ENCODE measurements around the gene TRPC5OS.

TRPC5OS gene

GRCh38 chrX:111875881-111876280 is at the start of gene TRPC5OS:
TSS of gene TRPC5OS (plus strand) at chrX:111876181. CDS start at chrX:111901850, 25,669 bp downstream.
- H3K4me3 ChIP-seq (ENCODE audit: low read length), result no peak within 1 kb of the TSS
- no peaks in the 10 kb centered on the region for H3K9me2 ChIP-seq (replicated peaks; ENCODE audit: insufficient read depth, low read length)
- no peak for TF ChIP-seq CTCF (IDR thresholded peaks at IDR 0.05; ENCODE audit: low read length)
- no peak for TF ChIP-seq EZH2 (optimal IDR thresholded peaks at IDR 0.05; ENCODE audit: low read depth, low read length)
- TF ChIP-seq EZH2phosphoT487 (IDR thresholded peaks at IDR 0.05; ENCODE audit: low read length), result no peak
- no peak within 1 kb of the TSS for H3K27ac ChIP-seq (ENCODE audit: low read length)
- no peaks in the 10 kb centered on the region for H3K9me3 ChIP-seq (replicated peaks; ENCODE audit: insufficient read depth, low read length)
- no peaks in the 10 kb centered on the region for H3K27me3 ChIP-seq (replicated peaks; ENCODE audit: insufficient read depth, low read length)
- no peaks in the 10 kb centered on the region for H3K36me3 ChIP-seq (replicated peaks; ENCODE audit: insufficient read depth, low read length)
- H3F3A ChIP-seq (ENCODE audit: insufficient read depth, low read length), result no peaks in the 10 kb centered on the region
- H4K20me1 ChIP-seq (ENCODE audit: insufficient read depth, low read length), result no peaks in the 10 kb centered on the region
- H3K79me2 ChIP-seq (ENCODE audit: low read length), result no peaks in the 10 kb centered on the region
- no peak within 1 kb of the TSS for H2AFZ ChIP-seq (ENCODE audit: low read length)
- DNase-seq, result no peak
- no peak within 1 kb of the TSS for H3K9ac ChIP-seq (ENCODE audit: low read length)
- H3K4me2 ChIP-seq (ENCODE audit: low read depth, low read length), result no peak within 1 kb of the TSS
- no peaks in the 10 kb centered on the region for H3K4me1 ChIP-seq (ENCODE audit: low read length)

- H3K9me3 ChIP-seq (replicated peaks; ENCODE audit: insufficient read depth, low read length), result no peaks in the 10 kb centered on the region
- H3K27ac ChIP-seq (ENCODE audit: low read length), result no peak overlapping the region
- H3K9me2 ChIP-seq (replicated peaks; ENCODE audit: insufficient read depth, low read length), result no peaks in the 10 kb centered on the region
- H3K4me2 ChIP-seq (ENCODE audit: low read depth, low read length), result no peak overlapping the region
- H3K27me3 ChIP-seq (replicated peaks; ENCODE audit: insufficient read depth, low read length), result no peaks in the 10 kb centered on the region
- no peaks in the 10 kb centered on the region for H4K20me1 ChIP-seq (ENCODE audit: insufficient read depth, low read length)
- H3K4me3 ChIP-seq (ENCODE audit: low read length), result no peak overlapping the region
- H3F3A ChIP-seq (ENCODE audit: insufficient read depth, low read length), result no peaks in the 10 kb centered on the region
- TF ChIP-seq EZH2phosphoT487 (IDR thresholded peaks at IDR 0.05; ENCODE audit: low read length), result no peak
- no peak for TF ChIP-seq CTCF (IDR thresholded peaks at IDR 0.05; ENCODE audit: low read length)
- no peak for TF ChIP-seq EZH2 (optimal IDR thresholded peaks at IDR 0.05; ENCODE audit: low read depth, low read length)
- H3K4me1 ChIP-seq (ENCODE audit: low read length), result no peaks in the 10 kb centered on the region
- no peak for DNase-seq
- H3K79me2 ChIP-seq (ENCODE audit: low read length), result no peaks in the 10 kb centered on the region
- no peak overlapping the region for H3K9ac ChIP-seq (ENCODE audit: low read length)
- no peak overlapping the region for H2AFZ ChIP-seq (ENCODE audit: low read length)
- H3K36me3 ChIP-seq (replicated peaks; ENCODE audit: insufficient read depth, low read length), result no peaks in the 10 kb centered on the region
Measured at GRCh38 chrX:111829345-111829744, 46.6 kb upstream of the TRPC5OS start.

- no peaks in the 10 kb centered on the region for H3K27me3 ChIP-seq (replicated peaks; ENCODE audit: insufficient read depth, low read length)
- no peak for DNase-seq
Measured at GRCh38 chrX:111830571-111830970, 45.4 kb upstream of the TRPC5OS start.

More at GRCh38 chrX:111830571-111830970, 45.4 kb upstream of the TRPC5OS start:
- no peaks in the 10 kb centered on the region for H3K9me3 ChIP-seq (replicated peaks; ENCODE audit: insufficient read depth, low read length)
- H3K4me1 ChIP-seq (ENCODE audit: low read length), result no peaks in the 10 kb centered on the region
- no peak overlapping the region for H3K4me3 ChIP-seq (ENCODE audit: low read length)
- H3F3A ChIP-seq (ENCODE audit: insufficient read depth, low read length), result no peaks in the 10 kb centered on the region
- H3K9ac ChIP-seq (ENCODE audit: low read length), result no peak overlapping the region
- H3K9me2 ChIP-seq (replicated peaks; ENCODE audit: insufficient read depth, low read length), result no peaks in the 10 kb centered on the region
- no peak overlapping the region for H3K27ac ChIP-seq (ENCODE audit: low read length)
- no peak overlapping the region for H3K4me2 ChIP-seq (ENCODE audit: low read depth, low read length)
- no peak for TF ChIP-seq EZH2phosphoT487 (IDR thresholded peaks at IDR 0.05; ENCODE audit: low read length)
- TF ChIP-seq EZH2 (optimal IDR thresholded peaks at IDR 0.05; ENCODE audit: low read depth, low read length), result no peak
- no peak for TF ChIP-seq CTCF (IDR thresholded peaks at IDR 0.05; ENCODE audit: low read length)
- H3K36me3 ChIP-seq (replicated peaks; ENCODE audit: insufficient read depth, low read length), result no peaks in the 10 kb centered on the region
- no peak overlapping the region for H2AFZ ChIP-seq (ENCODE audit: low read length)
- no peaks in the 10 kb centered on the region for H3K79me2 ChIP-seq (ENCODE audit: low read length)
- H4K20me1 ChIP-seq (ENCODE audit: insufficient read depth, low read length), result no peaks in the 10 kb centered on the region
